ENCODE measurements around the gene FRY. TPM values are rescaled to one million over a fixed set of nuclear protein-coding genes. Genes with fewer than 3 reads are reported as not detected.
A peak's percentile ranks its signal among the peaks of the same experiment; 100 is the strongest.

The FRY gene
- total and polyA plus RNA-seq, 2 of the 13 experiments (the other 11 are each of a cell fraction or from before 2014, with no cell fraction given) = 8.2 to 13.1 TPM

DNA sequence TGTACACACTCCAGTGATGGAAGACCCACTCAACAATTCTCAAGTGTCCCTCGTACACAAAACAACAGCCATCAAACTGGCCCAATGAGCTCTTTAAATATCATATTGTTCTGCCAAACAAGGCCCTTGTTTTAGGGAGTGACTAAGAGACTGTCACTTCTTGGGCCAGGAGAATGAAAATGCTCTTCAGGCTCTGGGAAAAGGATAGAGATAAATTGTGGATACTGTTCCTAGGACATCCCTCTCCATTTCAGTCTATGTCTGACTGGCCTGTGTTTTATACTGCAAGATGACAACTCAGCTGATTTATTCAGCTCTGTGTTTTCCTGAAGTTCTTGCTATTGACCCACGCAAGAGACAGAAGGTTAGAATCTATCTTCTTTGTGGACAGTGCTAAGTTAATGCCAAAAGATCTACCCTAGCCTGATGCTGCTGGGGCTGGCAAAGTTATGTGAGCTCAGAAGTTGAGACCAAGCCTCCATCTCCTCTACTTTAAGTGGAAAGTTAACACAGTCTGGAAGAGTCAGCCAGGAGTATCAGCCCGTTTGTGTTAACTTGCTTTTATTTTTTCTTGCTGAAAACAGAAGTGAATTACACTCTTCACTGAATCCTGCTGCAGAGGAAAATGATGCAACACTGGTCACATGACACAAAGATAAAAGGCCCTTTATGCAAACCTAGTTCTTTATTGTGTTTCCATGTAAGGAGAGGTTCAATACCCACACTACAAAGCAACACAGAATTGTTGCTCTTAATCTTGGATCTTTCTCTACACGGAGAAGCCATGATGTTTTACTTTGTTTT lies 14.6 kb downstream of the FRY start (continued):
- TF ChIP-seq ZNF580 (CRISPR knock-in tag; IDR thresholded peaks at IDR 0.05; ENCODE audit: borderline replicate concordance, low read depth) = 0 out of 2 replicates have a peak, but pooled peaks have one; percentile 37
- TF ChIP-seq NR2F6 (IDR thresholded peaks at IDR 0.05) = no peak
- 0 out of 2 replicates have a peak, but pooled peaks have one; percentile 17 for TF ChIP-seq NR2F6 (CRISPR knock-in tag; IDR thresholded peaks at IDR 0.05)
- TF ChIP-seq NCOA2 (CRISPR knock-in tag; IDR thresholded peaks at IDR 0.05) = peak; percentile 69
- no peak for TF ChIP-seq LBX2 (CRISPR knock-in tag; IDR thresholded peaks at IDR 0.05; ENCODE audit: borderline replicate concordance)
- TF ChIP-seq KMT2A (CRISPR knock-in tag; IDR thresholded peaks at IDR 0.05) = no peak
- TF ChIP-seq ZNF441 (CRISPR knock-in tag; IDR thresholded peaks at IDR 0.05; ENCODE audit: borderline replicate concordance) = no peak
- no peak for TF ChIP-seq MAFF (IDR thresholded peaks at IDR 0.05; ENCODE audit: low read depth, low read length)
- no peak for TF ChIP-seq KDM1A (CRISPR knock-in tag; IDR thresholded peaks at IDR 0.05)
- TF ChIP-seq SIX1 (CRISPR knock-in tag; IDR thresholded peaks at IDR 0.05; ENCODE audit: borderline replicate concordance) = peak; percentile 22; the same call in 1 of the 2 replicates
- peak; percentile 59; the same call in 1 of the 2 replicates for TF ChIP-seq ARID3A (IDR thresholded peaks at IDR 0.05; ENCODE audit: low read depth, low read length)
- TF ChIP-seq POGZ (CRISPR knock-in tag; IDR thresholded peaks at IDR 0.05) = peak; percentile 56; the same call in 1 of the 2 replicates
- no peak for TF ChIP-seq AGO2 (optimal IDR thresholded peaks at IDR 0.05; ENCODE audit: low read depth, low read length)

Data from HepG2 (cell line).